Inferior parietal cortex (tissue), 1 donor: ENCODE results near the gene ARF5.

ENCODE experiments used
- DNase-seq: peaks from one replicate; pipeline ENCODE4 v3.0.0-alpha.2; 2016; ENCODE audit errors: extremely low spot score

The ARF5 gene

GRCh38 chr7:127588697-127589482, 679 bp downstream of the ARF5 start:
- peak; percentile 64 for DNase-seq

GRCh38 chr7:127589896-127590295, 1.7 kb downstream of the ARF5 start:
- DNase-seq, result no peak

- no peak for DNase-seq
These were observed 3.0 kb downstream of the ARF5 start for GRCh38 chr7:127591189-127591588.

- no peak for DNase-seq
These were observed 3.4 kb downstream of the ARF5 start for GRCh38 chr7:127591591-127591990.

- no peak for DNase-seq
These were observed 4.3 kb downstream of the ARF5 start for GRCh38 chr7:127592550-127592949.

- DNase-seq, result no peak
These were observed 6.3 kb downstream of the ARF5 start for GRCh38 chr7:127594490-127594889.

- DNase-seq, result no peak
These were observed 7.5 kb downstream of the ARF5 start for GRCh38 chr7:127595737-127596136.

- no peak for DNase-seq
These were observed 10.1 kb downstream of the ARF5 start for GRCh38 chr7:127598318-127598717.

DNA sequence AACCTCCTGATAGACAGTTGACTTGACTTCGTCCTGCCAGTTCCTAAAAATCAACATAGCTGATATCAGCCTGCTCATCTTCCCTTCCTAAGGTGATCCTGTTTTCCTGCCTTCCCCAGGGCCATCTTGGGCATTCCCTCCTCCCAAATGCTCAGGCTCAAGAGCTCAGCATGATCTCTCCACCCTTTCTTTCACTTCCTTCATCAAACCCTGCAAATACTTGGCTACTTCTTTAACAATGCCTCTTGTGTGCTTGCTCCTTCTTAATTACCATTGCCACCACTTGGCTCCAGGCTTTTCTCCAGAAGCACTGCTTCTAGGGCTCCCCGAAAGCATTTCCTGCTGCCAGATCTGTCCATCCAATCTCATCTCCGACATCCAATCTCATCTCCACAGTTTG, 12.7 kb downstream of the ARF5 start:
- no peak for DNase-seq

DNA sequence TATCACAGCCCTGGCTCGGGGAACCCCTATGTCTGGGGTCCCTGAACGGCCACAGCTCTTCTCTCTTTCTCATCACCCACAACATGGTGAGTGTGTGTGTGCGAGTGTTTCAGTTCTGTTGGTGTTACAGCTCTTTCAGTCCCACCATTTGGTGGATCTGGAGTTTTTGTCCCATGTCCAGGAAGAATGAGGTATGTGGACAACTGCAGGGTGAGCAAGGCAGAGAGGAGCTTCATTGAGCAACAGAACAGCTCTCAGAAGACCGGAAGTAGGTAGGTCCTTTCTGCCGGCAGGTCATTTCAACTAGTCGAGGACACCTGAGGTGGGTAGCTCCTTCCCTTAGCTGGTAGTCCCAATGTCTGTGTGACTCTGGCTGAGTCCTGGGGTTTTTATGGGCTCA, 20.2 kb downstream of the ARF5 start:
- DNase-seq, result no peak

DNA sequence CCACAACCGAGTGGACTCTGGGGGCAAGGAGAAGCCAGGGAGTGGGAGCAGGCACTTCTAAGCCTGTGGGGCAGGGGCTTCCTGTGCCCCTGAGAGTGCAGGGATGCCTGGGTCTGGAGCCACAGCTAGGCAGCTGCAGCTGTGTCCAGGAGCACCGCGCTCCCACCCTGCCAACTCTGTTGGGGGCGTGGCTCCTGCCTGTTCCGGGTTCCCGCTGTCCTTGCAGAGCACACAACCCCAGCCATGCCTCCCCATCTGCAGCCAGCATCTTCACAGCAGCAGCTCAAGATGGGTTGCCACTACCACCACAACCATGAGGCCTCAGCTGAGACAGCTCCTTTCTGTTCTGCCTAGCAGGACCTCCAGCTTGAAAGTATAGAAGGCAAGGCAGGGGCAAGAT, 21.1 kb downstream of the ARF5 start:
- DNase-seq, result no peak

GRCh38 chr7:127612263-127612662, 24.1 kb downstream of the ARF5 start:
- DNase-seq, result no peak

DNA sequence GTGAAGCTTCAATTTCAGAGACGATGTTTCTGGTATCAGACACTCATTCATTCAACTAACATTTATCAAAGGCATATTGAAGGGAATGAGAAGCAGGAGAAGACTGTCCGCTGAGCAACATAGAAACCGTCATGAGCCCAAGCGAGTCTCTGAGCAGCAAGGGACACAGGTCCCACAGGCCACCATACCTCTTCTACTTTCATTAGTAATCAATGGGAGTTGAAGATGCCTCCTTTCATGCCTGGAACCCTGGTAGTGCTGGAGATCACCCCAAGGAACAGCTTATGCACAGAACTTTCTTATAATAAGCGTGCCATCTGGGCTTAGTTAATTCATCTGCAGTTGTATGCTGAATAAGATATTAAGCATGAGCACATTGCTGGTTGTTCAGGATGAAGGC, 28.5 kb downstream of the ARF5 start:
- no peak for DNase-seq

DNA sequence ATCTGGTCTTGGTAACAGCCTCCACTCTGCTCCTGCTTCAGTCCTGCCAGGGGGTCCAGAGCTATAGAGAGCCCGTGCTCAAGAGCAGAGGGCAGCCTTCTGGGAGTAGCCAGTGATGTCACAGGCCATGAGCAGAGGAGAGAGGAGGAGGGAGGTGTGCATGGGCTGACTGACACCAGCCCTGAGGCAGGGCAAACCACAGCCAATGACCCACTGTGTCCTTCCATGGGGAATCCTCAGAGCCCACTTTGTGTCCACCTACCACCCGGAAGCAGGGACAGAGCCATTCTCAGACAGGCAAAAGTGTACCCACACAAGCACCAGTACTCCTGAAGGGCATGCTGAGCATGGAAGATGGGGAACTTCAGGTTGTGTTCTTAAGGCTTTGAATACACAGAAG, 29.8 kb downstream of the ARF5 start, which contains the start of gene PAX4:
Gene PAX4, minus strand, starts transcription at position 101 of the 400 bp plus-strand sequence. CDS start 2,214 bp downstream, outside the sequence.
- DNase-seq, result no peak

DNA sequence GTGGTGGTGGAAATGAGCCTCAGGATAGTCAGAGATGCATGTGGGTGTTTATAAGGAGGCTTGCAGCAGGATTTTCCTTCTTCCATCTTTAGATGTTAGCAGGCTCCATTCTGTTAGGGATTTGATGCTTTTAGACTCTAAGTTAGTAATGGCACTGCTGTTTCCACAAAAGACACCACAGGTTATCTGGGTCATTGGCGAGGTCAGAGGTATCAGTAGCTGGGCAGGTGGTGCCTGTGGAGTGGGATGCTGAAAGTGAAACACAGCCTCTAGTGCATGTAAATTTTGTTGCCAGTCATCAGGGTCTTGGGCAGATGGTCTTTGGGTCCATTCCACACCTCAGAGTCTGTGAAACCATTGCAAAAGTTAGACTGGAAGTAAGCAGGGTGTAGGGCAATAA, 30.6 kb downstream of the ARF5 start:
- no peak for DNase-seq

DNA sequence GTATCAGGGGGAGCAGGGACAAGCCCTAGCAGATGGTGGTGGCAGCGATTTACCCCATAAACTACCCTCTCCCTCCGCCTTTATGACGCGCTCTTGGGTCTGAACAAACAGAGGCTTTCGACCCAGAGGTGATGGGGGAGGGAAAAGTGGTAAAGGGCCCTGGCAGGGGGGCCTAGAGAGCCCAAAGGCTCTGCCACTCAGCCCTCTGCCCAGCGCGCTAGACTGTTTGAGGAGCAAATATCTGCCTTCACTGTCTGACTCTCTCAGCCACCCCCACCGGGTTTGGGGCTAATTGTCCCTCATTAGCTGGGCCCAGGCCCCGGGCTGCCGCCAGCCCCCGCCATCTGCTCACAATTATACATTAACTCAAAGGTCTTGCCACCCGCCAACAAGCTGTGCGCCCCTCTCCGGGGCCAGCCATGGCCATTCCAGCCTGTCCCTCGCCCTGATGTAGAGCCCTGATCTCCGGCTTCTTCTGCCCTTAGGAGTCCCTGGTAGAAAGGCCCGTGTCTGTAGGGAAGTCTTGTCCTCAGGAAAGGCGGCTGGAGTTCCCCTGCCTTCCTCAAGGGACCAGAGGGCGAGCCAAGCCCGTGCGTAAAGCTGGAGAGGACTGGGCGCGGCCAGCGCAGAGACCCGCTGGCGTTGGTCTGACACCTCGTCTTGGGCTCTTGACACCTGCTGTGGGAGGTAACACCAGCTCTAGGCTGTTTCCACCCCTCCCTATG, 31.6 kb downstream of the ARF5 start:
- no peak for DNase-seq

DNA sequence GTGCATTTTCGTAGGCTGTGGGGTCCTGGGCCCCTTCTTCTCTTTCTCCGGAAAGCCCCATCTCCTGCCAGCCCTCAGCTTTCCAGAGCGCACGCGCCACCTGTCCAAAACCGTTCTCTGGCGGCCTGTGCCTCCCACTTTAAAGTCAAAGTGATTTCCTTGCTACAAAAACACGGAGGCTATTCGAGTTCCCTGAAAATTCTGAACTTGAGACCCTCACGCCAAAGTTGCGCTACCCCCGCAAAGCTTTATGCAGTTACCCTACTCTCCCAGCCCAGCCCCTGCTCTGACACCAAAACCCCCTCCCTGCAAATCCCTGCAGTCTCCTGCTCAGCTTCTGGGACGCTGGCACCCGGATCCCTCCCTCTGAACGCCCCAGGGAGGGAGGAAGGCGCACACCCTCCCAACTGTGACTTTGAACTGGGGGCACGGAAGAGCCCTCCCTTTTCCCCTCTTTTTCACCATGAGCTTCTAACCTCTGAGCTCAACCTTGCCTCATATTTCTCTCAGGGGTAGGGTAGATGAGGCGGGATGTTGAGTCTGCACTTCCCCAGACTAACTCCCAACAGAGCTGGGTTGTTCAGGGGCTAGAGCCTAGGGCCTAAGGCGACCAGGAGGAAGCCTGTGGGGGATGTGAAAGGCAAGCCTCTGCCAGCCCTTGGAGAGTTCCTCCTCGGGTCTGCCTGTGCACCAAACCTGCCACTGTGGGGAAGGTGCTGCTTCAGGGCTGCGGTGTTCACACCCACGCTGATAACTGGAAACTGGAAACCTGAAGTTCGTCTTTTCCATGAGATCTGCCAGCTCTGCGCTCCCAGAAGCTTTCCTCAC, 32.4 kb downstream of the ARF5 start:
- no peak for DNase-seq

DNA sequence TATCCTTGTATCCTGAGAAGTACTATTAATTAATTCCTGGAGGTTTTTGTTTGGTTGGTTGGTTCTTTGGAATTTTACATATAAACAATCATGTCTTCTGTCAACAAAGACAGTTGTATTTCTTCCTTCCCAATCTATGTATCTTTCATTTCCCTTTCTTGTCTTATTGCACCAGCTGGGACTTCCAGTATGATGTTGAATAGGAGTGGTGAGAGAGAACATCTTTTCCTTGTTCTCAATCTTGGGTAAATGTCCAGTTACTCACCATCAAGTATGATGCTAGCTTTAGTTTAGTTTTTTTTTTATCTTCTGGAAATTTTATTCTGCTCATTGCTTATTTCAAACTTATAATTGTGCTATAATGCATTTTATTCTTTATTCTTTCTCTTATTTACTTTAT, 37.1 kb downstream of the ARF5 start:
- no peak for DNase-seq

DNA sequence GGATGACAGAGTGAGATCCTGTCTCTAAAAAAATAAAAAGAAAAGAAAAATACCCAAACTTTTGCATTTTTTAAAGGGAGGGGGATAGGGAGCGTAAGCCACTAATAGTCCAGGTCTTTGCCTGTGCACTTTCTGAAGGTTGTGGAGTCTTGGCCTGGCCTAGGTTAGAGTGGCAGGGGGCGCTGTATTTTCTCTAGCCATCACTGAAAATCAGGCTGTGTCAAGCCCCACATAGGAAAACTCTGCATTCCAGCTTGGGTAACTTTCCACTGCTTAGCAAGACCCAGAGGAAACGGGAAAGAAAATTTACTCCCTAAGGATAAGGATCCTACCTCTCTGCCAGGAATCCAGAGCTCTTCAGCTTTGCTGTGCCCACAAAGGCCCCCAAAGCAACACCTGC, 40.2 kb downstream of the ARF5 start:
- DNase-seq, result no peak

- no peak for DNase-seq
These were observed 41.1 kb downstream of the ARF5 start for GRCh38 chr7:127629268-127629854.

GRCh38 chr7:127632276-127632910, 44.2 kb downstream of the ARF5 start:
- DNase-seq, result no peak
